HG03378 (cell line): ENCODE measurements around the gene ASPHD1.
"Not testable (repeated sequence)": the region's sequence is repeated elsewhere in the genome, so short reads cannot be mapped to it uniquely, and the experiment has no call there.

Source experiments
- ATAC-seq: cut with Tn5 transposase; IDR thresholded peaks from one replicate; pipeline ENCODE4 v1.9.1; 2021; ENCODE audit warnings: mild to moderate bottlenecking, moderate library complexity; ENCODE audit not compliant: unreplicated experiment

The ASPHD1 gene, protein sequence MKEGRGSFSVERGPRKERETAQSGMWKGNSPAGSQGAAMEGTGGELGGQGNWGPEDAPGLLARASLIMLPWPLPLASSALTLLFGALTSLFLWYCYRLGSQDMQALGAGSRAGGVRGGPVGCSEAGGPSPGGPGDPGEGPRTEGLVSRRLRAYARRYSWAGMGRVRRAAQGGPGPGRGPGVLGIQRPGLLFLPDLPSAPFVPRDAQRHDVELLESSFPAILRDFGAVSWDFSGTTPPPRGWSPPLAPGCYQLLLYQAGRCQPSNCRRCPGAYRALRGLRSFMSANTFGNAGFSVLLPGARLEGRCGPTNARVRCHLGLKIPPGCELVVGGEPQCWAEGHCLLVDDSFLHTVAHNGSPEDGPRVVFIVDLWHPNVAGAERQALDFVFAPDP

DNA sequence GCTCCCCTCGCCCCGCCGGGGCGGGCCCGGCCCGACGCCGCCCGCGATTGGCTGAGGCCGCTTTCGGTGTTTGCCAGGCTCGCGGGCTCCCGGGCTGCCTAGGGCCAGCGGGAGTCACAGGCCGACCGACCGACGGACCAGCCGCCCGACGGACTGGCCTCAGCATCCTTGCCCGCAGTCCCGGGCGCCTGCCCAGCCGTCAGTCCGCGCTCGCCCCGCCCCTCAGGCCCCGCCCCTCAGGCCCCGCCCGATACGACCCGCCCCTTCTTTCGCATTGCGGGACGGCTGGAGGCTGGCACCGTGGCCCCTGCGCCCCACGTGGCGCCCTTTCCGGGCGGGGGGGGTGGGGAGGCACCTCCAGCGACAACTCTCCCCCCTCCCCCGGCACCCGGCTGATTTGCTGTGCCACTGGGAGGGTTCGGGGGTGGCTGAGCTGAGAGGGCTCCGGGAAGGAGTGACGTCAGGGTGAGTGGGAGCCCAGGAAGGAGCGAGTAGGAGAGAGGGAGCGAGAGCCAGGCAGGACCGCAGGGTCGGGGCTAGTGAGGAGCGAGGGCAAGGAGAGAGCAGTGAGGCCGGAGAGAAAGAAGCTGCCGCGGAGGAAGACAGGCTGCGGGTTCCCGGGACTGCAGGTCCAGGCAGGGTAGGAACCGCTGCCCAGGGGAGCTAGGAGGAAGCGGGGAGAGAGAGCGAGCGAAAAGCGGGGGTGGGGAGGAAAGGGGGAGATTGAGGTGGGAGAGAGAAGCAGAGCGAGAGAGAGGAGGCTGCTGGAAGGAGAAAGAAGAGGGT, at the start of gene ASPHD1:
TSS of gene ASPHD1 (plus strand) at position 387 of the 786 bp plus-strand sequence. CDS start 484 bp downstream, outside the sequence.
- no peak for ATAC-seq

DNA sequence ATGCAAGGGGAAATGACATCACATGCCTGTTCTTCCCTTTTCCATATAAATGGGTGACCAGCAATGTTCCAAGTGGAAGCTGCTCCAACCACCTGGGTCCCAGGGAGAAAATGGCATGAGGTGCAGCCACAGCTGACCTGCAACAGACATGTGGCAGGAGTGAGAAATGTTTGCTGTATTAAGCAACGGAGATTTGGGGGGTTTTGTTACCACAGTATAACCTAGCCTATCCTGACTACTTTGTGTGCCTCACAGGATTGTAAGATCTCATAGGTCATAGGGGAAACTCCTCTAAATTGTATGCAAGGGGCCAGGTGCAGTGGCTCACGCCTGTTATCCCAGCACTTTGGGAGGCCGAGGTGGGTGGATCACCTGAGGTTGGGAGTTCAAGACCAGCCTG, 49.3 kb upstream of the ASPHD1 start:
- ATAC-seq, result no peak

DNA sequence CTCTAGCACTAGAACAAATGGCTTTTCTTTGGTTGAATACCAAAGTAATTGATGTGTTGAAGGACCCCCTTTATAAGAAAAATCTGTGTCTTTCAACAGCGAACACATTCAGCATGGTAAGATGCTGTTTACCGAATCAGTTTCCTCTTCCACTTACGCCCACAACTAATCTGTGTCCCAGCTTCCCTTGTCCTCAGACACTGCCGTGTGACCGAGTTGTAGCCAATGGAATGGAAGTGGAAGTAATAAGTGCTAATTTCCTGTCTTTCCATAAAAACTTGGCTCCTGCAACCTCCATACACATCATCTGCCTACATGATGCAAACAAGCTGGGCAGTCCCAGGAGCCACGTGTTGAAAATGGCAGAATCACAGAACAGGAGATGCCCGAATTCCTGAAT, 47.6 kb upstream of the ASPHD1 start:
- ATAC-seq, result no peak

DNA sequence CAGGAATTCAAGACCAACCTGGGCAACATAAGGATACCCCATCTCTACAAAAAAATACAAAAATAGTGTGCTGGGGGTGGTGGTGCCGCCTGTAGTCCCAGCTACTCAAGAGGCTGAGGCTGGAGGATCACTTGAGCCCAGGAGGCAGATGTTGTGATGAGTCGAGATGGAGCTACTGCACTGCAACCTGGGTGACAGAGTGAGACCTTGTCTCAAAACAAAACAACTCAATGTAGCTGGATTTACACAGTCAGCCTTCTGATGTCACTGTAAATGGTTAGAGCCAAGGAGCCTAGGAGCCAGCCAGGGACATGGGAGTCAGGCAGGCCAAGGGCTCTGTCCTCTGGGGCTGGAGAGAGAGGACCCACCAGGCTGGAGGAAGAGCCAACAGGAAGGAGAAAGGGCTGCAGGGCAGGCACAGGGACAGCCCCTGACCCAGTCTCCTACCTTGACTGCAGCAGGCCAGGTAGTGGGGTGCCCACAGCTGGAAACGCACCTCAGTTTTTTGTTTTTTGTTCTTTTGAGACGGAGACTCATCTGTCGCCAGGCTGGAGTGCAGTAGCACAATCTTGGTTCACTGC, 45.7 kb upstream of the ASPHD1 start:
- no peak for ATAC-seq

DNA sequence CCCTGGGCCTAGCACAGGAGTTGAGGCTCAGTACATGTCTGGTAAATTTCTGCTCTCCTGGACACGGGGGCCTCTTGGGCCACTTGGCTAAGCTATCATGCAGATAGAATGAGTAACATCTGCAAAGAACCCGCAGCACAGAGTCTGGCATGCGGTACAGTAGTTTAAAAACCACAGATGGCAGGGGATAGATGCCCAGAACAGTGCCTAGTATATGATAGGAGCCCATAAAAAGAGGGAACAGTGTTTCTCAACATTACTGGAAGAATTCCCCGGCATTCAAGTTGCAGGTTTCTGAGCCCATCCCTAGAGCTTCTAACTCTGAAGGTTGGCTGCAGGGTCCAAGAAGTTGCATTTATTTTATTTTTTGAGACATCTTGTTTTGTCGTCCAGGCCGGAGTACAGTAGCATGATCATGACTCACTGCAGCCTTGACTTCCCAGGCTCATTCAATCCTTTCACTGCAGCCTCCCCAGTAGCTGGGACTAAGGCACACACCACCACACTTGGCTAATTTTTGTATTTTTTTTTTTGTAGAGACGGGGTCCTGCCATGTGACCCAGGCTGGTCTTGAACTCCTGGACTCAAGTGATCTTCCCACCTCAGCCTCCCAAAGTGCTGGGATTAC, 43.0 kb upstream of the ASPHD1 start:
- ATAC-seq, result no peak

DNA sequence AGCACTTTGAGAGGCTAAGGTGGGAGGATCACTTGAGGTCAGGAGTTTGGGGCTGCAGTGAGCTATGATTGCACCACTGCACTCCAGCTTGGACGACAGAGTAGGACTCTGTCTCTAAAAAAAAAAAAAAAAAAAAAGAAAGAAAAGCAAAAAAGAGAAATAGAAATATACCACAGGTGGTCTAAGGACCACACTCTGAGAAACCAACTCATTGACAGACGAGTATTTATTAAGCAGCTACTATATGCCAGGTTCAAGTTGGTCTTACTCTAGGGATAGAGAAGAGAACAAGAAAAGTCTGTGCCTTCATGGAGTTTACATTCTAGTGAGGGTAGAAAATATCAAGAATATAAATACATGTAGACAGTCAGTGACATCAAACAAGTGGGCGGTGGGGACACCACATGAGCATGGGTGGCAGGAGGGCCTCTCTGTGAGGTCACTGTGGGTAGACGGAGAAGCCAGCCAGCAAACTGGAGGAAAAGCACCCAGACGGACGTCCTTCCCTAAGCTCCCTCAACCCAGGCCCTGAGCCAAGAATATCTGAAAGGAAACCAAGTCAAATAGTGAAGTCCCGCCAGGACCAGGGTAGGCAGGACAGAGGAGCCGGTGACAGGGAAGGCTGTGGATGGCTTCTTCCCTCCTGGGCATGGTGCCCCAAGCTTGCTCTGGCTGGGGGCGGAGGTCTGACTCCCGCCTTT, 42.0 kb upstream of the ASPHD1 start:
- no peak for ATAC-seq

DNA sequence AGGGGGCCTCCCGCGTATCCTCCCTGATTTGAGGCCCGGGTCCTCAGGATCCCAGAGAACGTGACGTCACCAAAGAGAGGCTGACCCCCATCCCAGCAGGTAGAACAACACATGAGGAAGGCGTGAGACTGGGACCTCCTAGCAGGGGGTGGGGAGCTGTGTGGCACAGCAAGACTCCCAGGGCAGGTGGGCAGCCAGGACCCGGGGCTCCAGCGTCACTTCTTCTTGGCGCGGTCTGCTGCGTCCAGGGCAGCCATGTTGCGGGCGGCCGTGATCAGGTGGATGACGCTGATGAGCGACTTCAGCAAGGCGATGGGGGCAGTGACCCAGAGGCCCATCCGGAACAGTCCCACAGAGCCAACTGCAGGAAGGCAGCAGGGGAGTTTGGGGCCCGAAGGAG, 41.3 kb upstream of the ASPHD1 start:
- ATAC-seq, result no peak

DNA sequence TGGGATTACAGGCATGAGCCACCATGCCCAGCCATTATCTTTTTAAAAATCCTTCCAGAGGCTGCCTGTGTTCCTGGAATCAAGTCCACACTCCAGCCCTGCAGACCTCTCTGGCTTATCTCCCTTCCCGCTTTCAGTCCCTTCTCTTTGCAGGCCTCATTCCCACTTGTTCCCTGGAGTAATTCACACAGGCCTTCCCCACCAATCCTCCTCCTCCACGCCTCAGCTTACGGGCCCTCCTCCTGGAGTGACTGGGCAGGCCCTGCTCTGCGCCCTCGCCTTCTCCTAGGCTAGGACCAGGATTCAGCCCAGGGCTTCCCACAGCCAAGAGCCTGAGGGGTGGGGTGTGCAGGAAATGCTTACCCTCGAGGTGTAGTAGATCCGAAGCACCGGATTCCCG, 40.1 kb upstream of the ASPHD1 start:
- ATAC-seq, result no peak

DNA sequence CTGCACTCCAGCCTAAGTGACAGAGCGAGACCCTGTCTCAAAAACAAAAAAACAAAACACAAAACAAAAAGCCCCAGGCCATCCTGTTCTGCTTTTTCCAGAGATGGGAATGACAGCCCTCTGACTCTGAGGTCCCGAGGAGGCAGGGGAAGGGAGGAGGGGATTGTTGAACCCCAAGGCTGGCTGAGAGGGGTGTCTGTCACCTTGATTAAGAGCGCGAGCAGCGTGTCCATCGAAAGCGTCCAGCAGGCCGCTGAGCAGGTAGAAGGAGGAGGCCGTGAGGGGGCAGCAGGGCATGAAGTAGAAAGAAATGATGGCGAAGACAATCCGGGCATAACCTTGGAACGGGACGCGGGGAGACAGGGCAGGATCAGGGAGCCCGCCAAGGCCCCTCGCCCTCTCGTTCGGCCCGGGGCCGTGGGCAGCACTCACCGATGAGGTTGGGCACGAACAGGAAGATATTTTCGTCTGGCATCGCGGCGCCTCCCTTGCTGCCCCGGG, 37.9 kb upstream of the ASPHD1 start:
- ATAC-seq, result no peak

DNA sequence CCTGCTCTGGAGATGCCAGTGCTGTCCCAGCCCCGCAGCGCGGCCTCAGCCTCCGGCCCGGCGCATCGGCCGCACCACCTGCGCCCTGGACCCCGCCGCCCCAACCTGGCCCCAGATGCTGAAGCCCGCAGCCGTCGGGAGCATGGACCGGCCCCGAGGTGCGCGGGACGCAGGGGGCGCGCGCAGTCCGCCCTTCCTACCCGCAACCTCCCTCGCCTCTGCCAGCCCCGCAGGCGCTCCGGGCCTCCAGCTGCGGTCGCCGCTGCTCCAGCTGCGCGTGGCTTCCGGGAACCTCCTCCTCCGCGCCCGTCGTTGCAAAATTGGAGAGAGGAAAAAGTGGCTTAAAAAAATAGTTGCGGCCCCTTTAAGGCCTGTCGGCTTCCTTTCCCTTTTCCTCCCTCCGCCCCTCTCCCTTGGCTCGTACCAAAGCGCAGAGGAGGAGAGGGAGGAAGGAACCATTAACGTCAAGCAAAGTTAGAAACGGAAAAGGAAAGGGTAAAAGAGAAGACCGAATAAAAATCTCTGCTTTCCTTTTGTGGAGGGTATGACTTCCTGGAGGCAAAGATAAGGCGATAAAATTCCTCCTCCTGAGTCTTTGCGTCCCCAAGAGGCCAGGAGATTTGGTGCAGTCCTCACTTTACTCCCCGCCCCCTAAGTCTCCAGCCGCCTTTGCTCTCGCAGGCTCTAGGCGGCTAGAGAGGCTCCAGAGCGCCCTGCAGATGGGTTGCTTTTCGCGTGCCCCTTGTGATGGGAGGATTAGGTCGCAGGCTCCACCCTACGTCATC, 37.2 kb upstream of the ASPHD1 start, which contains the start of gene CDIPT:
TSS of gene CDIPT (minus strand) at position 343 of the 785 bp plus-strand sequence. CDS start 369 bp downstream, outside the sequence.
- ATAC-seq, result peak; percentile 81

DNA sequence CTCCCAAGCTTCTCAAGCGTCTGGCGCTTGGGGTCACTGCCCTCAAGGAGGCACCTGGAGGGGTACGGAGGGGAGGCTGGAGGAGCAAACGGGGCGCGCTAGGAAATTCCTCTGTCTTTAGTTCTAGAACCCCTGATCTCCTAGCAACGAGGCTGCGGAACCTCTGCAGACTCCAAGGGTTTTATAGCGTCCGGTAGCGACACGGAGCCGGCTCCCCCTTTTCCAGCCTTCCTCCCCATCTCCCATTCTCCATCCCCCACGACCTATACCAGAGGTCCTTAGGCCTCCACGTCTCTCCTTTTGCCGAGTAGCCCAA, 36.7 kb upstream of the ASPHD1 start:
- no peak for ATAC-seq

DNA sequence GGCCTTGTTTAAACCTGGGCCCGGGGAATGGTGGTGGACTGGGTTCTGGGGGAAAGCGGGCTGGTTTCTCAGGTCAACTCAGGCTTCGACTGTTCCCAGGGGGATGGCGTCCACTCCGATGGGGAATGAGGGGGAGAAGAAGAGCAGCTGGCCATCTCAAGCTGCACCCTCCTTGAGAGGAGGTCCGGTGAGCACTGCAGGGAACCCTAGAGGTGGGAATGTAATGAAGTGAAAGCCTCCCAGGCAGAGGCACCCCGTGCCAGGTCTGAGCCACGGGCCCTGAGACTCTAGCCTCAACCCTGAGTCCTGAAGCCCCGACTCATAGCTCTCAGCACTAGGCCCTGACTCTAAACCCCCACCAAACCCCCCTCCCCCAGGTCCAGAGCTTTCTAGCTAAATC, 36.1 kb upstream of the ASPHD1 start:
- no peak for ATAC-seq

DNA sequence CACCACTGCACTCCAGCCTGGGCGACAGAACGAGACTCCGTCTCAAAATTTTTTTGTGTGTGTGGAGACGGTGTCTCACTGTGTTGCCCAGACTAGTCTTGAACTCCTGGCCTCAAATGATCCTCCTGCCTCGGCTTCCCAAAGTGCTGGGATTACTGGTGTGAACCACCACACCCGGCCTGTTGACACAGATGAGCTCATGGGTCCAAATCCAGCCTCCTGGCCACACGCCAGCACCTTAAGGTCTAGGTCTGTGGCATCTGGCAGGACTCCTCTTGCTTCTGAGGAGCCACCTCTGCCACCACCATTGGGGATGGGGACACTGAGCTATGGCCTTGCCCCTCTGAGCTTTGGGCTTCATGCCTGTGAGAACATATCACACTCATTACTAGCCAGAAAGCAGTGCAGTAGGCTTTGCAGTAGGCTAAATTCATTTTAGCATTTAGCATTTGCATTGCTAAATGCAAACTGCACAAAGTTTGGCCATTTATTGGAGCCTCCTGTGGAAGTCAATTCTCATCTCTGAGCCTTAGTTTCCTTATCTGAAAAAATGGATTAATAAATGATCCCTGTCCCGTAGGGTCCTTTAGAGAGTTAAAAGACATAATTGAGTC, 31.8 kb upstream of the ASPHD1 start:
- ATAC-seq, result no peak

DNA sequence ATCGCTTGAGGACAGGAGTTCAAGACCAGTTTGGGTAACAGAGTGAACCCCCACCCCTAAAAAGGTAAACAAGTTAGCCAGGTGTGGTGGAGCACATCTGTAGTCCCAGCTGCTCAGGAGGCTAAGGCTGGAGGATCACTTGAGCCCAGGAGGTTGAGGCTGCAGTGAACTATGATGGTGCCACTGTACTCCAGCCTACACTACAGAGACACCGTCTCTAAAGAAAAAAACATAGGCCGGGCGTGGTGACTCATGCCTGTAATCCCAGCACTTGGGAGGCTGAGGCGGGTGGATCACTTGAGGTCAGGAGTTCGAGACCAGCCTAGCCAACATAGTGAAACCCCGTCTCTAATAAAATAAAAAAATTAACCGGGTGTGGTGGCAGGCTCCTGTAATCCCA, 31.2 kb upstream of the ASPHD1 start:
- ATAC-seq, result not testable (repeated sequence)

DNA sequence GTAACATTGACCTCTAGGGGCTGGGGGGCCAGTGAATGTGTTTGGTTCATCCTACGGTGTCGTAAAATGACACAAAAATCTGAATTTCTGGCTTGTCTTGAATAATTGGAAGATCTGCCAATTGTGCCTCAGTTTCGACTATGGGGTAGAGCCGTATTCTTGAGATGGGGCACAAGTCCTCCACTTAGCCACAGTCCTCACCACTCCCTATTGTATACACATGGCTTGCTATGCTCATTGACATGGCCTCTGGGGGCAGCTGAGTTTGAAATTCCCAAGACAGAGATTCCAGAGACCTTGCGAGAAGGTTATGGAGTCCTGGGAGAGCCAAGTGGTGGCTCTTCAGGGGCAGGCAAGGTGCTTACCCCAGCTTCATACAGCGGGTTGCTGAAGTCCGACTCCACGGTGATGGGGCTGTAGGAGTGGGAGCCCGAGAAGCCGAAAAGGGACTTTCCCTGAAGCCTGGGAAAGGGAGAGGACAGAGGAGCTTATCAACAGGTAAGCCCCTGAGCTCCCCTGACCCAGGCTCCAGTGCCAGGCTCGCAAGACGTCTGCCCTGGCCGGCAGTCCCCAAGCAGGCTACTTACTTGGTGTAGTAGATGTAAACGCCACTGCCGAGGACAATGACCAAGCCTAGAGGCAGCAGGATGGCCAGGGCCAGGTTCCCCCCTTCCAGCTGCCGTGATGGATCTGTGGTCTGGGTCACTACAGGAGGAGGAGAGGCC, 28.3 kb upstream of the ASPHD1 start:
- no peak for ATAC-seq

DNA sequence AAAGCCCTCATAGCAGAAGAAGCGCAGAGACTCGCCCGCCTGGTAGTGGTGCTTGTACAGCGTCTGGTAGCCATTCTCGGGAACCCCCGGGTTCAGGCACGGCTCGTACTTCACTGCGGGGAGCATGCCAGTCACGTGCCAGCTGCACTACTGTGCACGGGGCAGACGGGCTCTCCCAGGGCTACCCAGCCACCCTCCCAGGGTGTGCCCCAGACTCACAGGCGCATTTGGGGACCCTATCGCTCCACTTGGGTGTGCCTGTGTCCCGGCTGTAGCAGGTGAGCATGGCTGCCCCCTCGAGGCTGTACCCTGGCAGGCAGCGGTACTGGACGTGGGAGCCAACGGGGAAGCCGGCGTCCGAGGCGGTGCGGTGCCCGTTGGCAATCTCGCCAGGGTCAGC, 27.0 kb upstream of the ASPHD1 start:
- ATAC-seq, result no peak

DNA sequence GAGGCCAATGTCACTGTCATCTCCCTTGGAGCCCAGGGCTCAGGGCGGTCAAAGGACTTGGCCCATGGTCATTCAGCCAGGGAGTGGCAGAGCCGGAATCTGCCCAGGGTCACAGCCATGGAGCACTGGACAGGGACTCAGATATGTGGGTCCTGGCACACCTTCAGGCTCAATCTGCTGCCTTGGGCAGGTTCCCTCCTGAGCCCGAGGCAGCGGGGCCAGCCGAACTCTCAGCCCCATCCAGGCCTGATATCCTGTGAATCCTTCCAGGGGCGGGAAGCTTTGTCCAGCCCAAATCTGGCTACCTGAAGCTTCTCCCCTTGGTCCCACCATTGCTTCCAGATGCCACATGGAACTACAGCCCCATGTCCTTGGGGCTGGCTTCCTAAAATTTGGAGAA, 25.1 kb upstream of the ASPHD1 start:
- ATAC-seq, result no peak

DNA sequence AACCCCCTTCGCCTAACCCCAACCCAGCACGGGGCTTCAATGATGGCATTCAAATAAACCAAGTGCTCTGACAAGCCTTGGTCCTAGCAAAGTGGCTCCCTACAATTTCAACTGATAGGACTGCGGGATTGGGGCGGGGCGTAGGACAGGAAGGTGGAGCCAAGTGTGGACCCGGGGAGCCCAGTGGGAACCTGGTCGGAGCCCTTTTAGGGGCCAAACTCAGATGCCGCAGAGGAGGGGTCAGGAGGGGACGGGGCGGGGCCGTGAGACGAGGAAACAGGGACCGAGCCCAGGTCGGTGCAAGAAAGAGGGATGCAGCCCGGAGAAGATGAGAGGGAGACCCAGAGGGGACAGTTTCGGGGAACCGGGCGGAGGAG, 24.1 kb upstream of the ASPHD1 start:
- ATAC-seq, result no peak
